ENCODE results near the gene PPARA.

The PPARA gene

DNA sequence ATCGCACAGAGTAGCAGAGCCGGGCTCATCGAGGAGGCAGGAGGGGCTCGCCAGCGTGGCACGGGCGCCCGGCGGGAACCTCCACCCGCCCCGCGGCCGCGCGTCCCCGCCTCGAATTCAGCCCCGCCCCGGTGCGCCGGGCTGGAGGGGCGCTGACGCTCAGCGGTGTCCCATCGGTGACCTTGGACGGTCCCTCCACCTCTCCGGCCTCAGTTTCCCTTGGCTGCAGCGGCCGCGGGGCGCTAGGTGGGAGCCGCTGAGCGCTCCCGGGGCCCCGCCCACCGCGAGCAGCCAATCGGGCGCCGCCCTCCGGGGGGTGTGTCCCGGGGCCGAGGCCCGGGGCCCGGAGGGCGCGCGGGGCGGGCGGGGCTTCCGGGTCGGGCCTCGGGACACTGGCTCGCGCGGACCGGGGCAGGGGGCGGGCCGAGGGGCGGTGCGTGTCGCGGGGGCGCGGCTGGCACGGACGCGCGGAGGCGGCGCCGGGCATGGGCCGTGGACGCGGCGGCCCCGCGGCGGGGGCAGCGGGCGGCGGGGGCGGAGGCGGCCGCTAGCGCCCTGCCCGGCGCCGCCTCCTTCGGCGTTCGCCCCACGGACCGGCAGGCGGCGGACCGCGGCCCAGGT is at the start of gene PPARA:
Gene PPARA, plus strand, starts transcription at position 493 of the 621 bp plus-strand sequence. CDS start 47,858 bp downstream, outside the sequence.
- DNase-seq (ENCODE audit: low spot score), result peak; percentile 90

DNA sequence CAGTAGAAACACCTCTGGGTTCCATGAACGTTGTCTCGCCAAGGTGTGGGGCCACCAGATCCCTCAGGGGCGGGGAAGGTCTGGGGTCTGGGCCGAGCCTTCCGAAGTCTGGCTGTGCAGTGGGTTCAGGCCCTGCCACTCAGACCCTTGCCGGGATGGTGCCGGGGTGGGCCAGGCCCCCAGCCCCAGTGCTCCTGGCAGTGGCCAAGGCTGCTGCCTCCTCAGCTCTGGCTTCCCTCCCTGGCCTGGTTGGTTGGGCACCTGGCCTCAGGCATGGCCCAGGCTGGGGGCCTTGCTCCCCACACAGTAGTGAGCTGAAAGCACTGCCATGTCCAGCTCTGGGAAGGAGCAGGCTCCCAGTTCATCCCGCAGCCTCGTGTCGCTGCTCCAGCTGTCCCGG is 48.2 kb upstream of the PPARA start:
- DNase-seq (ENCODE audit: low spot score), result no peak

DNA sequence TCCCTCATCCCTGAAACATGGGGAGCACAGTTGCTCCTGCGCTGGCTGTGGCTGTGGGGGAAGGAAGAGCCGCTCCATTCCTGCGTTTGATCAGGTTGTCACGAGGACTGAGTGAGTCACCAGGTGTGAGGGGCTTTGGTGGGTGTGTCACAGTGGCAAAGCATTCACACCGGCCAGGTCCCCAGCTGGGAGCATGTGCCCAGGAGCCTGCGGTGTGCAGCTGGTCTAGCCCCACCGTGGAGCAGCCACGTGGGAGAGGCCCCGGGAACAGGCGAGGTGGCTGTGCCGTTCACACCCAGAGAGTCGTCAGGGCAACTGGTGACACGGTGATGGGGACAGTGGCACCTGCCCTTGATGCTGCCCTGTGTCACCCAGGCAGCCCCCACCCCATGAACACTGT is 47.6 kb upstream of the PPARA start:
- DNase-seq (ENCODE audit: low spot score), result no peak

DNA sequence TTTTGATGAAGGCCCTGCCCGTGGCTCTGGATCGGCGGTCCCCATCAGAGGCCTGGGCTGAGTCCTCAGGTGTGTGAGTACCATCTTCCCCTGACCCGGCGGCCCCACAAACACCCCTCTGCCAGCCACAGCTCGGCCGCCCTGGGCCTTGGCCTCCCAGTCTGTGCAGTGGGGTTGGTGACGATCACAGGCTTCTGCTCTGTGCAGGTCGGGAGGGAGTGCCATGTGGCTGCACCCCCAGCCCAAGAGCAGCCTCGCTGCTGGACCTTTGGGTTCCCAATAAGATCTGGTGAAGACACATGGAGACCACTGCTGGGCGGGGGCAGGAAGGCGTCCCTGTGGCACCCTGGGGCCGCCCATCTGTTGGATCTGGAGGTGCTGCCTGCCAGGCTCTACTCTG is 47.1 kb upstream of the PPARA start:
- DNase-seq (ENCODE audit: low spot score), result no peak

DNA sequence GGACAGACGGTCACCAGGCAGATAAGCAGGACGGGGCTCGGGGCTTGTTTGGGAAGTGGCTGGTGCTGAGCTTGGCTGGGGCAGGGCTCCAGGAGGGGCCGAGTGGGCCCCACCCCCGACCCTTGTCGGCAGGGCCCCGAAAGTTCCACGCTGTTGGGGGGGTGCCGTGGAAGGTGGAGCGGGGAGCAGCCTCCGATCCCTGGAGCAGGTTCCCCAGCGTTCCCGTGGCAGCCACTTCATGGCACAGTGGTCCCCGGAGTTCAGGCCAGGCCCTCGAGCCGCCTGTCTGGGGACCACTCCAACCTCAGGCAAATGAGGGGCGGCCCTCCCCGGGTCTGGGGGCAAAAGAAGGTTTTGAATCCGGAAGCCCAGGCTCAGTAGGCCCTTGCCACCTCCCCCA is 46.7 kb upstream of the PPARA start:
- DNase-seq (ENCODE audit: low spot score), result no peak

DNA sequence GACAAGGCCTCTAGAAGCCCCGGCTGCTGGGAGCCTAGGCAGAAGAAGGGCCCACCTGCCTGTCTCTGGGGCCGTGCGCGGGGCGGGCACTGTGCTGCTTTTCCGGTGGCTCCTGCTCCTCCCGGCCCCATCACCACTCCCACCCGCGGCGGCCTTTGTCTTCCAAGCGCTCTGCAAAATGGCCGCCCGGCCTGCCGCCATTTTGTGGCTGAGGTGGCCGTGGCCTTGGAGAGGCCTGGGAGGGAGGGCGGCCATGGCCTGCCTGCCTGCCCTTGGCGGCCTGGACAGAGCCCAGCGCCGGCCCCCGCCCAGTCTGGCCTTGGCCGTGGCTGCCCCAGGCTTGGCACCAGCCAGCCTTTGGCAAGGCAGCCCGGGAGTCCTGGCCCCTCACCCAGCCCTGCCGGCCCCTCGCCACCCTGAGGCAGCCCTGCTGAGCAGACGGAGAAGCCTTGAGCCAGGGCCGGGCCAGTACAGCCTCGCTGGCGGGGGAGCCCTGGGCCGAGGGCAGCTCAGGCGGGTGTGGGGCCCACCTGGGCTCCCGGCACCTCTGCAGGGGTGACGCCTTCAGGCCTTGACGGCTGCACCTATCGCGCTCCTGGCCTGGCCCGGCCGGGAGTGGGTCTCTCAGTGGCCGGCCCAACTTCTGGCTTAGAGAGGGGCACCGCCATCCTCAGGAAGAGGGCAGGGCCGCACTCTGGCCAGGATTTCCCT is 46.0 kb upstream of the PPARA start:
- peak; percentile 75 for DNase-seq (ENCODE audit: low spot score)

DNA sequence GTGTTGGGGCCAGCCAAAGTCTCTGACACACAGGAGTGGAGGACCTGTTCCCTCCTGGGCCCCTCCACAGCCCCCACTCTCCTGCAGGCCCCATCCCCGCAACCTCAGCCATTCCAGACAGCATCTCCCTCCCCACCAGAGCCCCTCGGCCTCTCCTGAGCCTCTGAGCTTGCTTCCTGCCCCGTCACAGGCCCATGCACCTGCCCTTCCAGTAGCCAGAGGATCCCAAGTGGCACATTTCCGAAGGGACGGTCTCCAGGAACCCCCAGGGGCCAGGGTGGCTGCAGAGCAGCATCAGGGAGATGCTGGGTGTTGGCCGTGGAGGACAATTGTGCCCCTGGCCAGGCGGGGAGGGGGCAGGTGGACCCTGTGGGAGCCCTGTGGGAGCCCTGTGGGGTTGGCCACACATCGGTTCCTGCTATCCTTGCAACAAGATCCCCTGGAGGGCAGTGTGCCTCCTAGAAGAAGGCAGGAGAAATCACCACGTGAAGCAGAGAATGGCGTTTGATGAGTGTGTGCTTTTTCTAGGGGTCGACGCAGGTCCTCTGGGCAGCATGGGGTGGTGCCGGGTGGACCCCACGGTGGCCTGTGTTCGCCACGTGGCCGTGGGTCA is 45.3 kb upstream of the PPARA start:
- no peak for DNase-seq (ENCODE audit: low spot score)

DNA sequence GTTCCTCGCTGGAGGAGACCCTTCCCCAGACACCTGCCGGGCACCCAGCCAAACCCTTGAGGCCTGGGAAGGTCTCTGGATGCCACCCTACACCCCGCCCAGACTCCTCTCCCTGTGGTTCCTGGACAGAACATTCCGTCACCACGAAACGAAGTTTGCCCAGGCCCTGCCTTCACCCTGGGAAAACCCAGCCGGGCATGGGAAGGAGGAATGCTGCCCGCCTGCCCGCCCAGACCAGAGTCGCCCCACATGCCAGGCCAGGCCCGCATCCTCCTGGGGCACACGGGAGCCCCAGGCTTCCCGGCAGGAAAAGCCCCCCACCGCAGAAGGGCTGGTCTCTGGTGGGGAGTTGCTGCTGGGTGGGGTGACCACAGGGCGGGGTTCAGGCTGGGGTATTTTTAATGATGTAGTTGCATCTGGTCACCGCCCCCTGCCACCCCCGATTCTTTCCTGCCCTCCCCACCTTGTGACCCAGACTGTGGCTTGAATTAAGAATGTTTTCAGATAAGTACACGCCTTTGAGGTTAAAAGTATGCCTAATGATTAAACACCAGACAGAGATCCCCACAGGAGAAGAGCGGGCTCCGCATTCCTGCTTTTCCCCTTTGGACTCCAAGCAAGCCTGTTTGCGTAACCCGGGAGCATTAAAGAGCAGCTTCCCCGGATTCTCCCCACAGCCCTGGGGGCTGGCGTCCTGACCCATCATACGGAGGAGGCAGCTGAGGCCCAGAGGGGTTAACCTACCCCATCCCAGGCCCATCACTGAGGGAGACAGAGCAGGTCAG is 44.6 kb upstream of the PPARA start:
- no peak for DNase-seq (ENCODE audit: low spot score)

DNA sequence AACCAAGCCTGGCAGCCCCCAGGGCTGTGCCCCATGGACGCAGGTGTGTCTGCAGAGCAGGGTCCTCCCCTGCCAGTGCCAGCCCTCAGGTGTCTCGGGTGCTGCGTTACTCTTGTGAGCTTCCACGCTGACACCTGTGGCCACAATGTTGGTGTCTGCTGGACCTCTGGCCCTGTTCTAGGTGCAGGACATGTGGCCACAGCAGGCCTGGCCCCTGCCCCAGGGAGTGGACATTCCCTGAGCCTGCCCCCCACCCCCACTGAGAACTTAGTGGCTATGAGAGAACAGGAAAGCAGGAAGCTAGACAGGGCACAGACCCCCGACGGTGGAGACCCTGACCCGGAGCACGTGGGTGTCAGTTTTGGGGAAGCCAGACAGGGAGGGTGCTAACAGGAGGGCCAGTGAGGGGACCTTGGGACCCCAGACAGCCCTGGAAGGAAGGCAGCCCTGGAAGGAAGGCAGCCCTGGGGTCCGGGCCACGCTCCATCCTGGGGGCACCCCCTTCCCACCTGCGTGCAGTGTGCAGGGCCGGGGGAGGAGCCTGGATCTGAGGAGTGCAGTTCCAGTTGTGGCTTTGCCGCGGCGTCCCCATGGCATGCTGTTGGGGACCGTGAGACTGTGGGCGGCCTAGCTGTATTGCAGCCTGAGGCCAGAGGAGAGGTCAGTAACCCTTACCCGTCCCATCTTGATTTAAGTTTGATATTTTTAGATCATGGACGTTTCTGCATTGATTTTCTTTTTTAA is 43.9 kb upstream of the PPARA start:
- no peak for DNase-seq (ENCODE audit: low spot score)

DNA sequence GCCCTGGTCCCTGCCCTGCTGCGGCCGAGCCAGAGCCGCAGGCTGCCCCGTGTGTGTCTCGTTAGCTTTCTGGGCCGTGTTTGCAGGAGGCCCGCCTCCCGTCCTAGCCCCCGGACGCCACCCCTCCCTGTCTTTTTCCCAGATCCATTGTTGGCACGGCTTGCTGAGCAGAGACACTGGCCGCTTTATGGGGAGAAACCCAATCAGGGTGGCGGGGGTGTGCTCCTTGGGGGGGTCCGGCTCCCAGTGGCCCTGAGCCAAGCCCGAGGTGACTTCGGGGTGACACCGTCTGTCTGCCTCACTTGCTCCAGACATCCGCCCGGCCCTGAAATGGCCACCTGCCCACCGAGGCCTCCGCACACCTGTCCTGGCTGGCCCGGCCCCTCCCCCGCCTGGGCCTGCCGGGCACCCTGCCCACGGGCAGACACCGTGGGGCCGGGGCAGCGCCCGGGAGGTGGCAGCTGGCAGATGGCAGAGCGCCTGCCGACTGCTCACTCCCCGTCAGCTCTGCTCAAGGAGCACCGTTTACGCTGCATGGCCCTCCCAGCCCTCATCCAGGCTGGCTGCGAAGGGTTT is 43.1 kb upstream of the PPARA start:
- DNase-seq (ENCODE audit: low spot score), result peak; percentile 93

DNA sequence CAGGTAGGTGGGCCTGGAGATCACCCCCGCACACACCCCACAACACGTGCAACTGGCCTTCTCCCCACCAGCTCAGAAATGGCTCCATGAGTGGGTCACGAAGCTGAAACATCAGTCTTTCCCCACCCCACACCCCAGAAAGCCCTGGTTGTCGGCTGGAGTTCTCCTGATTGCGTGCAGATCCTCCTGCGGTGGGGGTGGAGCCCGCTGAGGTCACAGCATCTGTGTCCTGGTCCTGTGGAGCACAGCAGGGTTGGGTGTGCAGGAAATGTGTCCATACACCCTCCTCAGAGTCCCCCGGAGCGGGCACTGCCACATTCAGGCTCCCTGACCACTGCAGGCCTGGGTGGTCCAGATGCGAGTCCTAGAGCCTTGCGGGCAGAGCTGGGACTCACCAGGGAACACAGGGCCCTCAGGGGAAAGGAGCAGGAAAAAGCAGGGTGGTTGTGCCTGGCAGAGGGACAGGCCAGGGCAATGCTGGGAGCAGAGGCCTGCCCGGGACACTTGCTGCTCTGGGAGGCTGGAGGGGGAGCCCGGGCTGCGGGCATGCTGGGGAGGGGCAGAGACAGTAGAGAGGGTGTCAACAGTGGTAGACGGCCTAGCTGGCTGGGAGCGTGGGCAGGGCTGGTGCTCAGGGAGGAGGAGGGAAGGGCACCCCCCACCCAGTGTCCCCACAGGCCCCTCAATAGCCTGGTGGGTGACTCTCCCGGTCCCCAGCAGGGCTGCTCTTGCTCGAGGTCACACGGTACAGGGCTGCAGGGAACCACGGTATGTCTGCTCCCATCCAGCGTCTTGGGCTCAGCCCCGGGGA is 42.4 kb upstream of the PPARA start:
- no peak for DNase-seq (ENCODE audit: low spot score)

DNA sequence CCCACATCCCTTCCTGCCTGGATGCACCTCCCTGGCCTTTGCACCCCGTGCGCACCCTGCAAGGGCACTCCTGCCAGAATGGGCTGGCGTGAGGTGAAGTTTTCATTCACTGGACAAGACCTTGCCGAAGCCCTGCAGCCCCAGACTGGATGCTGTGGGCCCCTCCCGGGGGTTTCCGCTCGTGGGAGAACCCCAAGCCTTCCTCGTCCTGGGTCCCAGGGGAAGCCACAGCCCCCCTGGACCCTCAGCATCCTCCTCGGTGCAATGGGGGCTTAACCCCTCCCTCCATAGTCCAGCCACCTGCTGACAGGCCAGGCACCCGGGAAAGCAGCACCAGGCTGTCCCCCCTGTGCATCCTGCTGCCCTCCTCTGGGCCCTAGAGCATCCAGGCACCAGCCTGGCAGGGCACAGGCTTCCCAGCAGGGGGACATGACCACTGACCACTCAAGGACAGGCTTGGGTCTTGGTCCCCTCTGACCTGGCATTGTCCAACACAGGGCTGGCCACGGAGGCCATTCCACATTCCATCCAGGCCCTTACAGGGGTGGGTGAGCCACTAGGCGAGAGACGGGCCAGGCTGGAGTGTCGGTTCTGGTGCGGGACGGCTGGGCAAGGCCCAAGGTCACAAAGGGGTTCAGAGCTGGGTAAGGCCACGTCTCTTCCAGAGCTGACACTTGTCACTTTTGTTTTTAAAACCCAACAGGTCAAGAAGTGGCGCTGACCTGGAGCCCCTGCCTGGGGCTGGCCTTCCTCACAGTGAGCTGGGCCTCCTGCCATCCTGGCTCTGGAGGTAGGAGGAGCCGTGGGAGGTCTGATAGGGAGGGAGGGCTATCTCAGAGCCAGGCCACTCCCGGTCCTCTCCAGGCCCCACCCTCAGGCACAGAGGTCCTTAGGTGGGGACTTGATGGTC is 41.5 kb upstream of the PPARA start:
- no peak for DNase-seq (ENCODE audit: low spot score)

DNA sequence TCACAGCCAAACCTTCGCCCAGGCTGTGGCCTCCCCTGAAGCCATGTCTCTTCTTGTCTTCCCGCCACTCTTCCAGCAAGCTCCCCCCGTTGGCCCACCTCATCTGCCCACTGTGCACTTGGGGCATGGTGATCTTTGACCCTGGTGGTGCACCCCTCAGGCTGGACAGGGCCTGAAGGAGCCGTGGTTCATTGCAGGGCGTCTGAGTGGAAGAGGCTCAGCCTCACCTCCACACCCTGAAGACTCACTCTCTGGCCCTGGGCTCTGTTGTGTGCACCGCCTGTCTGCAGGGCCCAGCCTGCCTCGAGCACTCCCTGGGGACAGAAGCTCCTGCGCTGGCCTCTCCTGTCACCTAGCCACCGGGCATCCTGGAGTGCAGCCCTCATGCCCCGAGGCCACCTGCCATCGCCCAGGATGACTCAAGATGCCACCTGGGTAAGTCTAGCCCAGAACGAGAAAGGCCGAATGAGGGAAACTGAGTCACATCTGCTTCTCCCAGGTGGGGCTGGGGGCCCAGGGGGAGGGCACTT is 40.8 kb upstream of the PPARA start:
- DNase-seq (ENCODE audit: low spot score), result no peak

DNA sequence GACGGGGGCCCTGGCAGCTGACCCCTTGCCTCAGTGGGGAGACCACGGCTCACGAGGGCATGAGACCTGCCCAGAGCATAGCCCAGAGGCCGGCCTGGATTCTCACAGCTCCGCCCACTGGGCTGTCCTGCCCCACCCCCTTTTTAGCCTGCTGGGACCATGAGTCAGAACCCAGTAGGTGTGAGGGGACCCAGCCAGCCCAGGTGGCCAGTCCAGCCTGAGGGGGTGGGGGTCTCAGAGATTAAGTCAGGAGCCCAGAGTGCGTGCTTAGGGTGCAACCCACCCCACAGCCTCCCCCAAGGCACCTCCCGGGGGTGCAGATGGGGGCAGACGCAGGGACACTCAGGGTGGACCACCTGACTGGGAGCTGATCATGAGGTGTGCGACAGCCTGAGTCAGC is 40.1 kb upstream of the PPARA start:
- no peak for DNase-seq (ENCODE audit: low spot score)

DNA sequence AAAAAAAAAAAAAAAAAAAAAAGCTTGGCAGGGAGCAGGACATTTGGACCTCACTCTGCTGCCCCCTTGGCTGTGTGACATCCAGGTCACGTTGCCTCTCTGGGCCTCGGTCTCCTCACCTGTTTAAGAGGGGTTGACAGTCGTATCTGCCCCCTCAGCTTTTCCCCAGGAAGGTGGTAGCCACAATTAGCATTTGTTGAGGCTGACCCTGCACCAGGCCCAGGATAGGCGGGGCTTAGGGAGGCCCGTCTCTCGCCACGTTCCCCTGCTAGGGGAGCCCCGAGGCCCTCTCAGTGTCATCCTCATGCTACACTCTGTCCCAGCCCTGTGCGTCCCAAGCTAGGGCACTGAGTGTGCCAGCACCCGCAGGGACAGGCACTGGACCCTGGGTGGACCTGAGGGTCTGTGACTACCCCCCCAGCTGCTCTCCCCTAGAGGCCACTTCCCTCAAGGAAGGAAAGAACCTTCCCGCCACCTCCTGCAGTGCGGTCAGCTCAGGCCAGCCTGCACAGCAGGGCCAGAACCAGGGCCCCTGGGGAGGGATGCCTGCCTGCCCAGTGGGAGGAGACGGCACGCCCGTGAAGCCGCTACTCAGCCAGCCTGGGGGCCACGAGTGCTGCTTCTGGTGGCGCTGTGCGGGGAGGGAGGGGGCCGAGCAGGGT is 38.5 kb upstream of the PPARA start:
- no peak for DNase-seq (ENCODE audit: low spot score)

DNA sequence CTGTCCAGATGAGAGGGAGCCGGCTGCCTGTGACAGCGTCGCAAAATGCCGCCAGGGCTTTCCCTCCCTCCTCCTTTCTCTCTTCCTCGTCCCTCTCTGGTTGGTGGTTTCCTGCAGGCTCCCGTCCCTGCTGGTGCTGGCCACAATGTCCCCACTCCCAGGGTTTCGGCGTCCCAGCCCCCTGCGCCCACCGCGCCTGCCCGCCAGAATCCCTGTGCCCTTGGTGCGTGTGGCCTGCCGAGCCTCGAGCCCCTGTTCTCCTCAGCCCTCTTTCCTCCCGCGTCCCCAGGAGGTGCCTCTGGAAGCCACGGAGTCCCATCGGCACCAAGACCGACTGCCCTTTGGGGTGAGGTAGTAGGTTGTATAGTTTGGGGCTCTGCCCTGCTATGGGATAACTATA is 37.9 kb upstream of the PPARA start:
- no peak for DNase-seq (ENCODE audit: low spot score)

DNA sequence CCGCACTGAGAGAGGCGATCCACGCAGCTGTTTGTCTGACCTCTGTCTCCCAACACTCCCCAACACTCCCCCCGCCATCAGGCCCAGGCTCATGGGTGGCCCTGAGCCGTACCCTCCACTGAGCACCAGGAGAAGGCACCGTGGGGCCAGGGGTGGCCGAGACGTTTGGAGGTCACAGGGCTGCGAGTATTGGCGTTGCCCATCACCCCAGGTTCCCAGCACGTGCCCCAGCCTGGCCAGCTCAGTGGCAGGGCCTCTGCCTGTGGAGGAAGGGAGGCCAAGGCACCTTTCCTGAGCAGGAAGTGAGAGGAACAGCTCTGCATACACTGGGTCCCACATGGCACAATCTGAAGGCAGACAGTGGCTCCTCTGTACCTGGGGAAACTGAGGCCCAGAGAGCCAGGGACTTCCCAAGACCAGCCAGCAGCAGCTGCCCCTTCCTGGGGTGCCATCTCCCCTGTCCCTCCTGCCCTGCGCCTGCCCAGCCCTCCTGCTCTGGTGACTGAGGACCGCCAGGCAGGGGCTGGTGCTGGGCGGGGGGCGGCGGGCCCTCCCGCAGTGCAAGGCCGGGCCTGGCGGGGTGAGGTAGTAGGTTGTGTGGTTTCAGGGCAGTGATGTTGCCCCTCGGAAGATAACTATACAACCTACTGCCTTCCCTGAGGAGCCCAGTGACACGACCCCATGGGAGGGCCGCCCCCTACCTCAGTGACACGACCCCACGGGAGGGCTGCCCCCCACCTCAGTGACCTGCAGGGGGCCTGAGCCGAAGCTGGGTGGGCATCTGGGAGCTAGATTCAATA is 37.0 kb upstream of the PPARA start:
- DNase-seq (ENCODE audit: low spot score), result no peak

DNA sequence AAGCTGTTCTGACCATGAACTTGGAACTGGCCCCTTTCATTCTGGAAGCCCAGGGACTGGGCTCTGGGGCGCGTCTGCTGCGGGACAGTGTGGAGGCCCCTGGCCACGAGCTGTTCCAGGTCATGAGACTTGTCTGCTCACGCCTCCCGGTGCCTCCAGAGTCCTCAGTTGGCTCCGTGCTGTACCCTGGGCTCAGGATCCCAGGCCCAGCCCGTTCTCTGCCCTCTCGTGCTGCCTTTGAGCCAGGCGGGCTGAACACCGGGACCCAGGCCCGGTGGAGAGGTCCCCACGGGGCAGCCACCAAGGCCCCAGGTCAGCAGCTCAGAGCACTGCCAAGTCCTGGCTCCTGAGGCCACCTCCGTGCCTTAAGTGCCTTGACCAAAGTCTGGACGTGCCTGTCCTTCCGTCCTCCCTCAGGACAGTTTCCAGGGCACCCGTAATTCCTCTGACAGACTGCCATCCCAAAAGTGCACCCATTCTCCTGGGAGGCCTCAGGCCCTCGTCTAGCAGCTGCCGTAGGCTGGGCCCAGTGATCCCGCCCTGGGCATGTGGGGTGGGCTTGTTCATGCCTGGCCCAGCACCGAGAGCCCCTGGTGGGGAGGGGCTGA is 36.3 kb upstream of the PPARA start:
- DNase-seq (ENCODE audit: low spot score), result no peak
